ENCODE data around the gene DDIT3. TPM values are rescaled to one million over a fixed set of nuclear protein-coding genes. Genes with fewer than 3 reads are reported as not detected.

DDIT3 gene
- total and polyA plus RNA-seq, 2 donors (not counting 1 experiment from before 2014, with no cell fraction given), result 57.8 to 265 TPM

DNA sequence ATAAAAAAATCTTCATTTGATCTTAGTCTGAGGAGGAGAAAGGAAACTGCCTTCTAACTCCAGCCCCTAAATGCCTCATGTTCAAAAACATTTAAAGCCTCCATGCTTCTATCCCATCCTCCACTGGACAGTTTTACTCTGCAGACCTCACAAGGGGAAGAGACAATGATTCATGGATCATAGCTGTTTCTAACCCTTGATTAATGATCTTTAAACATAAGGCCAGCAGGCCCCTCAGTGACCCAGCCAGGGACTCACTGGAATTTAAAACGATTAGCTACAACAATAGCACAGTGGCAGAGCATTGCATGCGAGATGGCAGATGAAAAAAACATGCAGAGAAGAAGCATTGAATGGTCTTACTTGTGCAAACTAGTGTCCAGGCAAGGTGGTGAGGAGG is 20.7 kb upstream of the DDIT3 start:
- TF ChIP-seq EZH2 (IDR thresholded peaks at IDR 0.05; ENCODE audit: low read length, missing control alignments), result no peak
- TF ChIP-seq, protein P1, sequence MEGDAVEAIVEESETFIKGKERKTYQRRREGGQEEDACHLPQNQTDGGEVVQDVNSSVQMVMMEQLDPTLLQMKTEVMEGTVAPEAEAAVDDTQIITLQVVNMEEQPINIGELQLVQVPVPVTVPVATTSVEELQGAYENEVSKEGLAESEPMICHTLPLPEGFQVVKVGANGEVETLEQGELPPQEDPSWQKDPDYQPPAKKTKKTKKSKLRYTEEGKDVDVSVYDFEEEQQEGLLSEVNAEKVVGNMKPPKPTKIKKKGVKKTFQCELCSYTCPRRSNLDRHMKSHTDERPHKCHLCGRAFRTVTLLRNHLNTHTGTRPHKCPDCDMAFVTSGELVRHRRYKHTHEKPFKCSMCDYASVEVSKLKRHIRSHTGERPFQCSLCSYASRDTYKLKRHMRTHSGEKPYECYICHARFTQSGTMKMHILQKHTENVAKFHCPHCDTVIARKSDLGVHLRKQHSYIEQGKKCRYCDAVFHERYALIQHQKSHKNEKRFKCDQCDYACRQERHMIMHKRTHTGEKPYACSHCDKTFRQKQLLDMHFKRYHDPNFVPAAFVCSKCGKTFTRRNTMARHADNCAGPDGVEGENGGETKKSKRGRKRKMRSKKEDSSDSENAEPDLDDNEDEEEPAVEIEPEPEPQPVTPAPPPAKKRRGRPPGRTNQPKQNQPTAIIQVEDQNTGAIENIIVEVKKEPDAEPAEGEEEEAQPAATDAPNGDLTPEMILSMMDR (conservative IDR thresholded peaks at IDR 0.05 in 1 of 2, IDR thresholded peaks at IDR 0.05 in 1 of 2; ENCODE audit: low read depth in 1 of 2, low read length in 2 of 2), result no peak
- Histone ChIP-seq H2AFZ (ENCODE audit: low read length) (no peak overlapping the region), H3K4me2 (ENCODE audit: extremely low read depth, insufficient read depth, low read length) (no peak overlapping the region), H3K79me2 (ENCODE audit: control insufficient read depth, insufficient read depth, low read length) (peaks cover 22% of the 10 kb centered on the region), H3K27ac (ENCODE audit: insufficient read depth, low read length) (no peak overlapping the region), H3K4me3 (replicated peaks in 1 of 4; ENCODE audit: control extremely low read depth in 1 of 4, insufficient read depth in 1 of 4, low read depth in 3 of 4, low read length in 4 of 4) (no peak overlapping the region), H4K20me1 (ENCODE audit: control insufficient read depth, extremely low read depth, insufficient read depth, low read length) (no peaks in the 10 kb centered on the region), H3K4me1 (ENCODE audit: control insufficient read depth, extremely low read depth, insufficient read depth, low read length) (peaks cover 3% of the 10 kb centered on the region), H3K27me3 (ENCODE audit: control insufficient read depth, insufficient read depth, low read length) (no peaks in the 10 kb centered on the region), H3K36me3 (ENCODE audit: control insufficient read depth, insufficient read depth, low read length) (peaks cover 5% of the 10 kb centered on the region), H3K9me3 (ENCODE audit: control insufficient read depth, insufficient read depth, low read depth, low read length) (no peaks in the 10 kb centered on the region), H3K9ac (ENCODE audit: insufficient read depth, low read length) (no peak overlapping the region)
- peak in 1 of 2 donors; percentile 44 for DNase-seq (ENCODE audit: low read depth in 2 of 2)

DNA sequence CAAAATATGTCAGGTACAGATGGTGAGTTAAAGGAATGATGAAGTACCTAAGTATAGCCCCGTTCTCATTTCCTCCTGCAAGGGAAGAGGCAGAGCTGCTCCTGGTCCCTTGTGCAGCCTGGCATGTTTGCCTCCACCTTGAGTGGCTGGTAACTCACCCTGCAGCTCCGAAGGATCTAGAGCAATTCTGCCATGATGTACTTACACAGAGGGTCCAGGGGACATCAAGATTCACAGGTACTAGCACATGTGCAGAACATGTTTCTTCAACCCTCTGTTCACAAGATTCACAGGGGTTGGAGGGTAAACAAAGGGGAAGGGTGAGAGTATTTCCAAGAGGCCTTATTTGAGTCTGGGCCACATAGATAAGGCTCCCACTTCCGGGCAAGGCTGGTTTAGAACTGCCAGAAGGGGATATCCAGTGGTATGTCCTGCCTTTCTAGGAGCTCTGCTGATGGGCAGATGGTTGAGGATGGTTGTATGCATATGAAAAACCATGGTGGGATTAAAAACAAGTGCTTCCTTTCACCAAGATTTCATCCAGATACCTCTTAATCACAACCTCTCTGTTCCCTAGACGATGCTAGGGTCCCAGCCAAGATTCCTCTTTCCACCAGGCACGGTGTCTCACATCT is 18.9 kb upstream of the DDIT3 start:
- Histone ChIP-seq H3K27ac (ENCODE audit: insufficient read depth, low read length) (no peak overlapping the region), H3K4me1 (ENCODE audit: control insufficient read depth, extremely low read depth, insufficient read depth, low read length) (no peaks in the 10 kb centered on the region), H3K9me3 (ENCODE audit: control insufficient read depth, insufficient read depth, low read depth, low read length) (no peaks in the 10 kb centered on the region), H3K4me3 (replicated peaks in 1 of 4; ENCODE audit: control extremely low read depth in 1 of 4, insufficient read depth in 1 of 4, low read depth in 3 of 4, low read length in 4 of 4) (no peak overlapping the region), H3K36me3 (ENCODE audit: control insufficient read depth, insufficient read depth, low read length) (peaks cover 9% of the 10 kb centered on the region), H4K20me1 (ENCODE audit: control insufficient read depth, extremely low read depth, insufficient read depth, low read length) (no peaks in the 10 kb centered on the region), H2AFZ (ENCODE audit: low read length) (no peak overlapping the region), H3K79me2 (ENCODE audit: control insufficient read depth, insufficient read depth, low read length) (peaks cover 8% of the 10 kb centered on the region), H3K9ac (ENCODE audit: insufficient read depth, low read length) (no peak overlapping the region), H3K27me3 (ENCODE audit: control insufficient read depth, insufficient read depth, low read length) (no peaks in the 10 kb centered on the region), H3K4me2 (ENCODE audit: extremely low read depth, insufficient read depth, low read length) (no peak overlapping the region)
- DNase-seq (ENCODE audit: low read depth in 2 of 2), result no peak
- TF ChIP-seq, protein P1 (conservative IDR thresholded peaks at IDR 0.05 in 1 of 2, IDR thresholded peaks at IDR 0.05 in 1 of 2; ENCODE audit: low read depth in 1 of 2, low read length in 2 of 2), result no peak
- no peak for TF ChIP-seq EZH2 (IDR thresholded peaks at IDR 0.05; ENCODE audit: low read length, missing control alignments)

DNA sequence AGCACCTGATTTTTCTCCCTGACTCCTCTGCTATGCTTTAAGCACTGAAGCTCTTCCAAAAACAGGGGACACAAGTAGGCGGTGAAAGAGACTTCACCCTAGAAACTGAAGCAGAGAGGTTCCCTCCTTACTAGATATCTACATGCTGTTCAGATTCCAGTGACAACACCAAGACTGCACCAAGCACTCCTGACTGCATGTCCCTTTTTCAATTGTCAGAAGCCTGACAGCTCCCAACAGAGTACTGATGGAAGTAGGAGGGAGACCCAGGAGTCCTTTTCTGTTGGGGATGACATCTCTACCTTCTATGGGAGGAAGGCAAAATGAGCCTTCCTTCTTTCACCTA is 16.3 kb upstream of the DDIT3 start:
- no peak for TF ChIP-seq EZH2 (IDR thresholded peaks at IDR 0.05; ENCODE audit: low read length, missing control alignments)
- TF ChIP-seq, protein P1 (conservative IDR thresholded peaks at IDR 0.05 in 1 of 2, IDR thresholded peaks at IDR 0.05 in 1 of 2; ENCODE audit: low read depth in 1 of 2, low read length in 2 of 2), result no peak
- no peaks in the 10 kb centered on the region for H3K27me3 ChIP-seq (ENCODE audit: control insufficient read depth, insufficient read depth, low read length)

More for the DNA sequence above, 16.3 kb upstream of the DDIT3 start:
- no peak overlapping the region for H3K4me3 ChIP-seq (replicated peaks in 1 of 4; ENCODE audit: control extremely low read depth in 1 of 4, insufficient read depth in 1 of 4, low read depth in 3 of 4, low read length in 4 of 4)
- H3K36me3 ChIP-seq (ENCODE audit: control insufficient read depth, insufficient read depth, low read length), result peaks cover 18% of the 10 kb centered on the region
- DNase-seq (ENCODE audit: low read depth in 2 of 2), result no peak
- H2AFZ ChIP-seq (ENCODE audit: low read length), result no peak overlapping the region
- H3K27ac ChIP-seq (ENCODE audit: insufficient read depth, low read length), result no peak overlapping the region
- no peaks in the 10 kb centered on the region for H4K20me1 ChIP-seq (ENCODE audit: control insufficient read depth, extremely low read depth, insufficient read depth, low read length)
- no peak overlapping the region for H3K9ac ChIP-seq (ENCODE audit: insufficient read depth, low read length)
- H3K79me2 ChIP-seq (ENCODE audit: control insufficient read depth, insufficient read depth, low read length), result peaks cover 2% of the 10 kb centered on the region
- H3K4me1 ChIP-seq (ENCODE audit: control insufficient read depth, extremely low read depth, insufficient read depth, low read length), result no peaks in the 10 kb centered on the region
- no peak overlapping the region for H3K4me2 ChIP-seq (ENCODE audit: extremely low read depth, insufficient read depth, low read length)
- H3K9me3 ChIP-seq (ENCODE audit: control insufficient read depth, insufficient read depth, low read depth, low read length), result no peaks in the 10 kb centered on the region
